GM18907 (cell line): ENCODE data around the gene SNX11.
"Not testable (repeated sequence)": the region's sequence is repeated elsewhere in the genome, so short reads cannot be mapped to it uniquely, and the experiment has no call there.

ENCODE experiments used
- ATAC-seq: cut with Tn5 transposase; IDR thresholded peaks from one replicate; pipeline ENCODE4 v1.9.1; 2021; ENCODE audit warnings: mild to moderate bottlenecking, moderate library complexity; ENCODE audit not compliant: unreplicated experiment

Gene SNX11

GRCh38 chr17:48107137-48108055 is at the start of gene SNX11:
TSS of gene SNX11 (plus strand) at chr17:48107766. CDS start at chr17:48112044, 4,278 bp downstream.
- ATAC-seq, result peak; percentile 81

- no peak for ATAC-seq
These were observed 49.0 kb upstream of the SNX11 start for GRCh38 chr17:48058393-48059124.

- no peak for ATAC-seq
These were observed 48.4 kb upstream of the SNX11 start for GRCh38 chr17:48059125-48059668.

DNA sequence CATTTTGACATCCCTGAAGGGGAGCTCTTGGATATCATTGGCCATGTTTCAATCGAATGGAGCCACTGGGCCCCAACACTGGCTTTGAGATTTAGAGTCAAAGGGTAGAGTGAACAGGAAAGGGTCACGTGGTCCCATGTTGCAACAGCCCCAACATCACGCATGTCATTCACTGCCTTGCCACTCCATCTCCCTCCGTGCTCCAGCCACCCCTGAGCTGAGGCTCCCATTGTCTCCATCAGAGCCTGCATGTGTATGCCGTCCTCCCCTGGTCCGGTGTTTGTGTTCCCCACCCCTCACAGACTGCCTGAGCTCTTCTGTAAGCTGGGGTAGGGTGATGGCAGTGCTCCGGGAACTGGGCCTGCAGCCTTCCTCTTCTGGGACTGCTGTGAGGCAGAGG is 47.3 kb upstream of the SNX11 start:
- no peak for ATAC-seq

DNA sequence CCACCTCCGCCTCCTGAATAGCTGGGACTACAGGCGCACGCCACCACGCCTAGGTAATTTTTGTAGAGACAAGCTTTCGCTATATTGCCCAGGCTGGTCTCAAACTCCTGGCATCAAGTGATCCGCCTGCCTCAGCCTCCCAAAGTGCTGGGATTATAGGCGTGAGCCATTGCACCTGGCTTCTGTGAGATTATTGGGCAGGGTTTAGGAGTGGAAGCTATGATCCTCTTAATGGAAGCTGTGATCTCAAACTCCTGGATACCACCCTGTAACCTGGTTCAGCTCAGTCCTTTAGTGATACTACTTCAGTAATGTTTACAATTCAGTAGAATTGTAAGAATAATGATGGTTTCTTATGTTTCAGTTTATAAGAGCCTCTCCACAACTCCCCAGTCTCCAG is 45.3 kb upstream of the SNX11 start:
- no peak for ATAC-seq

- no peak for ATAC-seq
These were observed 42.9 kb upstream of the SNX11 start for GRCh38 chr17:48064638-48065037.

DNA sequence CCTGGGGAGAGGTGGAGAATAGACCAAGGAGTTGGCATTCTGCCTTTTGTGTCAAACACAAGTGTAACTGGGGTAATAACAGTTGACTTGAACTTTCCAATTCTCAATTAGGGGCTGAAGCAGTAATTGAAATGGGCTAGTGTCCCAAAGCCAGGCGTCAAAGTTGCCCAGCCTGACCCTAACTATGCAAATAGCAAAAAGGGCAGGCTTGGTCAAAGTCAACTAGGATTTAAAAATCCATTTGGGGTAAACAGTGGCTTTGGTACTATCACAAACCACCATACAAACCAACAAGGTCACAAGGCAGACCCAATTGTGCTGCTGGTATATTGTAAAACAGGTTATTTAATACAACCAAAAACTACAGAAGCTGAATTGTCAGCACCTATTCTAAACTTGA is 41.4 kb upstream of the SNX11 start:
- ATAC-seq, result no peak

DNA sequence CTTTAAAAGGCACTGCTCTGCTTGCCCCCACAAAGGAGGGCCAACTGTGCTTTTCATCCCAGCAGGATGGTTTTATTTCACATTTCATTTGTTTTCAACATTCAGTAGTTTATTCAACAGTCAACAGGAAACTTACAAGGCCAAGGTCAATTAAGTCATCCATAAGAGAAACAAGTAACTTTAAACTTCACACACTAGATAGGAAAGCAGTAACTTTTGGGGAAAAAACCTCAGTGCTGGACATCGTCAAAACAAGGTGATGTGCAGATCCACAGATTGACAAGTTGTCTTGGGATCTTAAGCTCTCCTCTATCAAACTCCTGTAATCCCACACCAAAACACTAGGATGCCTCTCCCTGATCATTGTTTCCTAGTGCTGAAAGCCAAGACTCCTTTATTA is 40.9 kb upstream of the SNX11 start:
- no peak for ATAC-seq

DNA sequence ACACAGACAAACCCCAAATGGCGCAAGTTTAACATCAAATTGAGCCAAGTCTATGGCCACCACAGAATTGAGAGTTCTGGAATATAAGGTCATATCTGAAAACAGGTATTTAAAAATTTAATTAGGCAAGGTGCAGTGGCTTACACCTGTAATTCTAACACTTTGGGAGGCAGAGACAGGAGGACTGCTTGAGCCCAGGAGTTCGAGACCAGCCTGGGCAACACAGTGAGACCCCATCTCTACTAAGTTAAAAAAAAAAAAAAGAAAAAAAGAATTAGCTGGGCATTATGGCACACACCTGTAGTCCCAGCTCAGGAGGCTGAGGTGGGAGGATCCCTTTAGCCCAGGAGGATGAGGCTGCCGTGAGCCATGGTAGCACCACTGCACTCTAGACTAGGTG is 40.3 kb upstream of the SNX11 start:
- ATAC-seq, result no peak

GRCh38 chr17:48067808-48068207 is 39.8 kb upstream of the SNX11 start:
- not testable (repeated sequence) for ATAC-seq

DNA sequence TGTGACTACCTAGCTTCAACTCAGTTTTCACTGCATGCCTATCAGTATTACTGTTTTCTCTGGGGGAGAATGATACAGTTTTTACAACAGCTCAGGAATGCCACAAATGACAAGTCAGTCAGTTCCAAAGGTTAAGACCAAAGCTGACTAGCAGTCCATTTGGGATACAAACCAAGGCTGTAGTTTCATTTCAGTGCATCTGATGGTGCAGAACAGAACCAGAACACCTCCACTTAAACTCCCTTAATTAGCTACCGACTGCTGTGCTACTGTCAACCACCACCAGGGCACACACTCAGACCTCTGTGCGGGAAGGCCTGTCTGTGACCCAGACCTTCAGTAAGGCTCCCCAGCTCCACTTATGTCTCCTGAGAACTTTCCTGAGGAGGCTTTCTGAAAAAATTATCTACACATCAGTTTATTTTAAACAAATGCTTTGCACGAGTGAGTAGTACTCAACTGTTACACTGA is 39.0 kb upstream of the SNX11 start:
- ATAC-seq, result no peak

GRCh38 chr17:48070195-48070594 is 37.4 kb upstream of the SNX11 start:
- ATAC-seq, result no peak

DNA sequence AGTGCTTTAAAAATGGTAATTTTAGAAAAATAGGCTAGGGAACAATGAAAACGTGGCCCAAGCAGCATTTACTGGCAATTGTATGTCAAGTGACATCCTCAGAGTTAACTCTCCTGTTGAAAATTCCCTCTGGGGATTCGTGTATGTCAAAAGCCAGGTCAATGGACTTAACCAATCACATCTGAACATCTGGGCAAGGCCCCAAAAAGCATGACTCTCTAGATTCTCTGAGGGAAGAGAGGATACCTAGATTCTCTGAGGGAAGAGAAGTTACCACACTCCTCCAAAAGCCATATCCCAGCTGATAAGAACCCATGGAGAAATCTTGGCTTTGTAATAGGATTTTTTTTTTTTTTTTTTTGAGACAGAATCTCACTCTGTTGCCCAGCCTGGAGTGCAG is 35.9 kb upstream of the SNX11 start:
- ATAC-seq, result no peak

GRCh38 chr17:48072811-48073210 is 34.8 kb upstream of the SNX11 start:
- not testable (repeated sequence) for ATAC-seq

DNA sequence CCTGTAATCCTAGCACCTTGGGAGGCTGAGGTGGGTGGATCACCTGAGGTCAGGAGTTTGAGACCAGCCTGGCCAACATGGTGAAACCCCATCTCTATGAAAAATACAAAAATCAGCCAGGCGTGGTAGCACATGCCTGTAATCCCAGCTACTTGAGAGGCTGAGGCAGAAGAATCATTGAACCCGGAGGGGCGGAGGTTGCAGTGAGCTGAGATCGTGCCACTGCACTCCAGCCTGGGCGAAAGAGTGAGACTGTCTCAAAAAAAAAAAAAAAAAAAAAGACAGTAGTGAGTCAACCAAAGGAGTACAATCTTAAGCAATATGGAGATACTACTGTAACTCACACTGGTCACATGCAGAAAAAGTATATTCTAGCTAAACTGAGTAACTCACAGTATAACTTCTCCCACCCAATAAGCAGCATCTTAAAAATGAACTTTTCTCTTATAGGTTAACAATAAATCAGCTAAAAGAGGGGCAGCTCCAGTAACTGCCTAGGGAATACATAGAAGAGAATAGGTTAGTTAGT is 33.9 kb upstream of the SNX11 start:
- not testable (repeated sequence) for ATAC-seq

DNA sequence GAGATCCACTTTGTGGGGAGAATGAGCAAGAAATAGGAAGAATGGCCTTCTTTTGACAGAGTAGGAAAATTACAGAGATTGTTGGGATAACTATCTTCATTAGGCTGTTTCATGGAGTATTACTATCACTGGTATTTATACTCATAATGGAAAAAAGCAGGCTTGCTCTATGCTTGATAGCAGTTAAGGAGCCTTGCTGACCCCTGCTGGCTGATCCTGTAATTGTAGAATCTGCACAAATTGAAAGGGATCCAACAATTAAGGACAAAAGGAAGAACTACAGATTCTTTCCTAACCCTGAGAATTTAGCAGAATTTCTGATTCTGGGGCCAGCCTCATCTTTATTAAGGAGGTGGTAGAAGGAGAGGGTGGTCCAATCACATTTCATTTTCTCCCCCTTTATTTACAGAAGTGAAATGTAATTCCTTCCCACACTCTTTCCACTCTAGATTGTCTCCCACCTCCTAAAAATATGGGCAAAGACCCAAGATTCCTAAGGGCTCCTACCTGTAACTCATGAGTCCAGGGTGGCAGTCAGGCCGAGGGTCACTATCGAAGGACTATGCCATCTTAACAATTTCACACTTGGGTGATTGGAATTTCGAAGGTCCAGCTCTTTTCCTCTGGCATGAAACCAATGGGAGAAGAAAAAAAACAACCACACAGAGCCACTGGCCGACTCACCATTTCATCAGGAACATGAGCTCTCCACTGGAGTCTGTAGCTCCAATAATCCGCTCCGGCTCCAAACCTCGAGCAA is 33.1 kb upstream of the SNX11 start:
- ATAC-seq, result no peak

DNA sequence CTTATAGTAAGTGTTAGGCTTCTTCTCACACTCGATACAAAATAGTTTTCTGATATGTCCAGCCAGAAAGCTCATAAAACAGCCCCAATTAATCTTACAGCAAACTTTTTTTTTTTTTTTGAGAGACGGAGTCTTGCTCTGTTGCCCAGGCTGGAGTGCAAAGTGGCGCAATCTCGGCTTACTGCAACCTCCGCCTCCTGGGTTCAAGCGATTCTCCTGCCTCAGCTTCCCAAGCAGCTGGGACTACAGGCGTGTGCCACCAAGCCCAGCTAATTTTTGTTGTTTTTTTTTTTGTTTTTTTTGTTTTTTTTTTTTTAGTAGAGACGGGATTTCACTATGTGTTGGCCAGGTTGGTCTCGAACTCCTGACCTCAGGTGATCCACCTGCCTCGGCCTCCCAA is 30.4 kb upstream of the SNX11 start:
- ATAC-seq, result not testable (repeated sequence)

GRCh38 chr17:48081858-48082257 is 25.7 kb upstream of the SNX11 start:
- ATAC-seq, result no peak

GRCh38 chr17:48084932-48085331 is 22.6 kb upstream of the SNX11 start:
- no peak for ATAC-seq

- no peak for ATAC-seq
These were observed 14.1 kb upstream of the SNX11 start for GRCh38 chr17:48093341-48094045.
